Panc1 (cell line): ENCODE measurements around the gene NAGS. TPM values are rescaled to one million over a fixed set of nuclear protein-coding genes. Genes with fewer than 3 reads are reported as not detected.

ENCODE experiments used
- ATAC-seq: fragments of 200-7000 bp; cut with Tn5 transposase; 2 replicates; pipeline ENCODE4 v1.9.1; 2020; ENCODE audit warnings: mild to moderate bottlenecking, moderate library complexity
- BruUV-seq: library from RNA; stranded (reverse); fragments of 400-500 nt; replicated peaks from 2 replicates; lab custom pipeline; 2021; lab: Mats Ljungman, UMichigan
- CTCF ChIA-PET: fragments of 300-600 bp; sonication (Branson Sonifier 250); formaldehyde crosslinking; loops from one replicate; lab custom pipeline; 2022; ENCODE audit warnings: antibody characterized with exemption; lab: Charles Lee
- POLR2A ChIA-PET: fragments of 300-600 bp; sonication (Branson Sonifier 250); formaldehyde crosslinking; loops from one replicate; lab custom pipeline; 2022; ENCODE audit warnings: antibody characterized with exemption; lab: Charles Lee
- DNase-seq: peaks from one replicate; pipeline ENCODE4 v3.0.0-alpha.2; 2010; ENCODE audit warnings: low read depth, low spot score
- H3K27ac ChIP-seq: 2 replicates; pipeline ENCODE4 v1.5.1; 2011; ENCODE audit warnings: mild to moderate bottlenecking, low read length, inconsistent platforms
- H3K27me3 ChIP-seq: fragments of 200-500 bp; sonication (Bioruptor generic); 2 replicates; pipeline ENCODE4 v1.6.0; 2014; ENCODE audit warnings: low read length, inconsistent platforms; ENCODE audit not compliant: control insufficient read depth, insufficient read depth
- H3K36me3 ChIP-seq: fragments of 200-500 bp; sonication (Bioruptor generic); 2 replicates; pipeline ENCODE4 v1.5.1; 2014; ENCODE audit warnings: inconsistent platforms, mild to moderate bottlenecking, low read length, moderate library complexity; ENCODE audit not compliant: control insufficient read depth, insufficient read depth
- H3K4me1 ChIP-seq: 2 replicates; pipeline ENCODE4 v1.5.1; 2011; ENCODE audit warnings: inconsistent platforms, mild to moderate bottlenecking, low read length, moderate library complexity; ENCODE audit not compliant: control insufficient read depth, insufficient read depth
- H3K4me3 ChIP-seq, 2 experiments: 2 replicates each; pipeline ENCODE4 v1.5.1; 2011 to 2012; ENCODE audit warnings: low read depth in 2 of 2, low read length in 2 of 2, mild to moderate bottlenecking in 2 of 2, inconsistent platforms in 1 of 2, moderate library complexity in 1 of 2
- H3K9me3 ChIP-seq: fragments of 200-500 bp; sonication (Bioruptor generic); 2 replicates; pipeline ENCODE4 v1.5.1; 2014; ENCODE audit warnings: low read depth, mild to moderate bottlenecking, inconsistent platforms, low read length, moderate library complexity; ENCODE audit not compliant: control insufficient read depth, insufficient read depth
- POLR2AphosphoS5 ChIP-seq: IDR thresholded peaks from 2 replicates; pipeline ENCODE4 v1.6.1; 2012; ENCODE audit warnings: mild to moderate bottlenecking, low read depth, low read length, moderate library complexity
- SIN3A ChIP-seq: IDR thresholded peaks from 2 replicates; pipeline ENCODE4 v1.6.1; 2012; ENCODE audit warnings: low read depth, mild to moderate bottlenecking, low read length, moderate library complexity, borderline replicate concordance; ENCODE audit not compliant: insufficient read depth
- TCF7L2 ChIP-seq: IDR thresholded peaks from 2 replicates; pipeline ENCODE4 v1.6.1; 2011; ENCODE audit warnings: mild to moderate bottlenecking, low read depth, low read length, inconsistent platforms
- in situ Hi-C: cut with HindIII; loops from 2 replicates; pipeline ENCODE4 v1.10.0; 2016; ENCODE audit warnings: low sequenced_read_pairs, low pct_unique_long_range_greater_than_20kb
- intact Hi-C: fragments of 100-400 bp; cut with micrococcal nuclease; formaldehyde crosslinking; loops from one replicate; pipeline ENCODE4 v1.10.0; 2022; ENCODE audit not compliant: unreplicated experiment
- total RNA-seq: library from RNA; stranded (reverse); gene quantifications from one replicate; pipeline ENCODE4 v1.2.1, GENCODE V29; 2021; ENCODE audit not compliant: unreplicated experiment
- TF ChIP-seq, protein P1 (sequence below): fragments of 450-650 bp; IDR thresholded peaks from 2 replicates; pipeline ENCODE4 v1.5.1; 2017; ENCODE audit warnings: mild to moderate bottlenecking
- TF ChIP-seq, protein P2 (sequence below), 2 experiments: IDR thresholded peaks; 2 replicates each; pipeline ENCODE4 v1.6.1; 2011 to 2012; ENCODE audit warnings: low read depth in 2 of 2, control low read depth in 1 of 2, low read length in 1 of 2, mild to moderate bottlenecking in 1 of 2, moderate library complexity in 1 of 2; ENCODE audit not compliant: insufficient read depth in 1 of 2

The NAGS gene
- total RNA-seq, 1 experiment from 2014 or later = 2.7 TPM

DNA sequence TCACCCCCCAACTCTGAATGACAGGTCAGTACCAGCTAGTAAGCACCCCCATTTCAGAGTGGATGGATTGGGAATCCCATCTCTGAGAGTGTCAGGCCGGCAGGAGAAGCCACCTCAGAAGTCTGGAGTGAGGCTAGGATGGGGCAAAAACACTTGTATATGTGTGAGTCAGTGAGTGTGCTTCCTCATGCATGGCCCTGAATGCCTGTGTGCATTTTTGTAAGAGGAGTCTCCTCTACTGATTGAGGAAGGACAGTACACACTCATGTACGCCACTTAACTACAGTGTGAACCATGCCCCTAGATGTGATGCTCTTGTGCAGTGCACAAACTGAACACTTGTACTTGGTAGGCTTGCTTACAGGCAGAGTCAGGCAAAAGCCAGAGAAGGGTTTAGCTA lies 22.3 kb upstream of the NAGS start:
- no peaks in the 10 kb centered on the region for H3K9me3 ChIP-seq
- H3K27me3 ChIP-seq = no peaks in the 10 kb centered on the region
- TF ChIP-seq, protein P1, sequence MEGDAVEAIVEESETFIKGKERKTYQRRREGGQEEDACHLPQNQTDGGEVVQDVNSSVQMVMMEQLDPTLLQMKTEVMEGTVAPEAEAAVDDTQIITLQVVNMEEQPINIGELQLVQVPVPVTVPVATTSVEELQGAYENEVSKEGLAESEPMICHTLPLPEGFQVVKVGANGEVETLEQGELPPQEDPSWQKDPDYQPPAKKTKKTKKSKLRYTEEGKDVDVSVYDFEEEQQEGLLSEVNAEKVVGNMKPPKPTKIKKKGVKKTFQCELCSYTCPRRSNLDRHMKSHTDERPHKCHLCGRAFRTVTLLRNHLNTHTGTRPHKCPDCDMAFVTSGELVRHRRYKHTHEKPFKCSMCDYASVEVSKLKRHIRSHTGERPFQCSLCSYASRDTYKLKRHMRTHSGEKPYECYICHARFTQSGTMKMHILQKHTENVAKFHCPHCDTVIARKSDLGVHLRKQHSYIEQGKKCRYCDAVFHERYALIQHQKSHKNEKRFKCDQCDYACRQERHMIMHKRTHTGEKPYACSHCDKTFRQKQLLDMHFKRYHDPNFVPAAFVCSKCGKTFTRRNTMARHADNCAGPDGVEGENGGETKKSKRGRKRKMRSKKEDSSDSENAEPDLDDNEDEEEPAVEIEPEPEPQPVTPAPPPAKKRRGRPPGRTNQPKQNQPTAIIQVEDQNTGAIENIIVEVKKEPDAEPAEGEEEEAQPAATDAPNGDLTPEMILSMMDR = no peak
- TF ChIP-seq, protein P2, sequence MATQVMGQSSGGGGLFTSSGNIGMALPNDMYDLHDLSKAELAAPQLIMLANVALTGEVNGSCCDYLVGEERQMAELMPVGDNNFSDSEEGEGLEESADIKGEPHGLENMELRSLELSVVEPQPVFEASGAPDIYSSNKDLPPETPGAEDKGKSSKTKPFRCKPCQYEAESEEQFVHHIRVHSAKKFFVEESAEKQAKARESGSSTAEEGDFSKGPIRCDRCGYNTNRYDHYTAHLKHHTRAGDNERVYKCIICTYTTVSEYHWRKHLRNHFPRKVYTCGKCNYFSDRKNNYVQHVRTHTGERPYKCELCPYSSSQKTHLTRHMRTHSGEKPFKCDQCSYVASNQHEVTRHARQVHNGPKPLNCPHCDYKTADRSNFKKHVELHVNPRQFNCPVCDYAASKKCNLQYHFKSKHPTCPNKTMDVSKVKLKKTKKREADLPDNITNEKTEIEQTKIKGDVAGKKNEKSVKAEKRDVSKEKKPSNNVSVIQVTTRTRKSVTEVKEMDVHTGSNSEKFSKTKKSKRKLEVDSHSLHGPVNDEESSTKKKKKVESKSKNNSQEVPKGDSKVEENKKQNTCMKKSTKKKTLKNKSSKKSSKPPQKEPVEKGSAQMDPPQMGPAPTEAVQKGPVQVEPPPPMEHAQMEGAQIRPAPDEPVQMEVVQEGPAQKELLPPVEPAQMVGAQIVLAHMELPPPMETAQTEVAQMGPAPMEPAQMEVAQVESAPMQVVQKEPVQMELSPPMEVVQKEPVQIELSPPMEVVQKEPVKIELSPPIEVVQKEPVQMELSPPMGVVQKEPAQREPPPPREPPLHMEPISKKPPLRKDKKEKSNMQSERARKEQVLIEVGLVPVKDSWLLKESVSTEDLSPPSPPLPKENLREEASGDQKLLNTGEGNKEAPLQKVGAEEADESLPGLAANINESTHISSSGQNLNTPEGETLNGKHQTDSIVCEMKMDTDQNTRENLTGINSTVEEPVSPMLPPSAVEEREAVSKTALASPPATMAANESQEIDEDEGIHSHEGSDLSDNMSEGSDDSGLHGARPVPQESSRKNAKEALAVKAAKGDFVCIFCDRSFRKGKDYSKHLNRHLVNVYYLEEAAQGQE (IDR thresholded peaks at IDR 0.05; ENCODE audit: insufficient read depth in 1 of 2, low read depth in 2 of 2, low read length in 1 of 2) = no peak
- no peaks in the 10 kb centered on the region for H3K36me3 ChIP-seq
- H3K27ac ChIP-seq = no peak overlapping the region
- H3K4me1 ChIP-seq = peaks cover 3% of the 10 kb centered on the region
- CTCF ChIA-PET = no interaction called here
- no peak for DNase-seq
- BruUV-seq = no TSS peak
- no peak for ATAC-seq
- intact Hi-C loops = no loop called here
- POLR2A ChIA-PET = no interaction called here
- H3K4me3 ChIP-seq = no peak overlapping the region
- in situ Hi-C loops = no loop called here

DNA sequence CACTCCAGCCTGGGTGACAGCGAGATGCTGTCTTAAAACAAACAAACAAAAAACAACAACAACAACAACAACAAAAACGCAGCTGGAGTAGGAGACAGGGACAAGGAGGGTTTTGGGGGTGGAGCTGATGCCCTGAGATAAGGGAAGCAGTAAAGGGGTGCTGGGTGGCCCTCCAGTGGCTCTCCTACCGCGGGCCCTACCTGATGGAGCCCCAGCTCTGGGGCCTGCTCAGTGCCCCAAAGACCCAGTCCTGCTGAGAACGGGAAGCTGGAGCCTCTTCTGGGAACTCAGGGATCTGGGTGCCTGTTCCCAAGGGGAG lies 21.3 kb upstream of the NAGS start:
- Histone ChIP-seq H3K27me3 (no peaks in the 10 kb centered on the region), H3K27ac (no peak overlapping the region), H3K4me1 (peaks cover 3% of the 10 kb centered on the region), H3K4me3 (peak overlapping the region in 1 of 2 experiments; percentile 50; a peak in 2 of 4 replicates), H3K36me3 (no peaks in the 10 kb centered on the region), H3K9me3 (no peaks in the 10 kb centered on the region)
- ChIA-PET POLR2A (no interaction called here), CTCF (interaction anchor here (0.8 to 1.1 kb wide), 2 partner anchors 12 to 39 kb away, joined by 3 to 4 read pairs; no protein-coding TSS in a partner anchor)
- no peak for TF ChIP-seq TCF7L2
- TF ChIP-seq POLR2AphosphoS5 = no peak
- TF ChIP-seq, protein P2 (IDR thresholded peaks at IDR 0.05; ENCODE audit: insufficient read depth in 1 of 2, low read depth in 2 of 2, low read length in 1 of 2) = no peak
- no peak for TF ChIP-seq SIN3A
- TF ChIP-seq, protein P1 = no peak
- ATAC-seq (no peak), DNase-seq (no peak)
- intact Hi-C loops = no loop called here
- in situ Hi-C loops = no loop called here
- BruUV-seq = no TSS peak
